ENCODE measurements around the gene MBOAT1.

GRCh38 chr6:20167601-20168000, 44.7 kb downstream of the MBOAT1 start:
- TF ChIP-seq POLR2AphosphoS5 (IDR thresholded peaks at IDR 0.05; ENCODE audit: low read depth, low read length) (no peak), REST (IDR thresholded peaks at IDR 0.05; ENCODE audit: insufficient read depth in 1 of 2, low read depth in 2 of 2, low read length in 2 of 2) (no peak)
